HFFc6 (cell line): ENCODE measurements around the gene TMEM18. TPM values are rescaled to one million over a fixed set of nuclear protein-coding genes. Genes with fewer than 3 reads are reported as not detected.
A peak's percentile ranks its signal among the peaks of the same experiment; 100 is the strongest.

ENCODE experiments used
- DNase-seq: peaks from one replicate; pipeline ENCODE4 v3.0.0-alpha.2; 2018
- H3K27ac Mint-ChIP-seq: 2 replicates; pipeline ENCODE4 v1.8.0; 2020; ENCODE audit warnings: mild to moderate bottlenecking, mixed read lengths
- H3K27me3 Mint-ChIP-seq: 2 replicates; pipeline ENCODE4 v1.8.0; 2021; ENCODE audit warnings: mild to moderate bottlenecking, moderate library complexity, mixed read lengths; ENCODE audit not compliant: insufficient read depth
- H3K36me3 Mint-ChIP-seq: 2 replicates; pipeline ENCODE4 v1.8.0; 2021; ENCODE audit warnings: low read depth, mixed read lengths
- H3K4me1 Mint-ChIP-seq: 2 replicates; pipeline ENCODE4 v1.8.0; 2020; ENCODE audit warnings: low read depth, mixed read lengths
- H3K4me3 Mint-ChIP-seq: 2 replicates; pipeline ENCODE4 v1.8.0; 2020; ENCODE audit warnings: mild to moderate bottlenecking, moderate library complexity, mixed read lengths
- H3K9me3 Mint-ChIP-seq: 2 replicates; pipeline ENCODE4 v1.8.0; 2020; ENCODE audit warnings: mild to moderate bottlenecking, mixed read lengths
- CTCF ChIP-seq: fragments of 200-600 bp; sonication (generic); IDR thresholded peaks from 2 replicates; pipeline ENCODE4 v1.5.0; 2021; ENCODE audit warnings: antibody characterized with exemption, mild to moderate bottlenecking
- long read RNA-seq: library from polyadenylated mRNA; unstranded; transcript quantifications from one replicate; pipeline ENCODE4 v2.0.0, GENCODE V29; 2019
- total RNA-seq, 6 experiments: library from RNA; stranded (reverse); fragmentation: NEBNext Ultra II Directional; extraction: Animal tissue kit (Norgen Biotek cat#: 25700); gene quantifications; 2 replicates in 1 of 6; 3 replicates in 5 of 6; pipeline ENCODE4 v1.2.3, GENCODE V29; 2021

The TMEM18 gene
- total RNA-seq: 10 to 100 TPM; 24.6 to 28.5 (median 26.5) TPM
- long read RNA-seq, transcript TMEM18-201 (5 exons, 2,762 nt): major isoform, 22 of 37 reads
- long read RNA-seq, partial matches to known transcripts: 2 of 37 reads
- long read RNA-seq, other reads (novel, unspliced or antisense): 7 of 37 reads

DNA sequence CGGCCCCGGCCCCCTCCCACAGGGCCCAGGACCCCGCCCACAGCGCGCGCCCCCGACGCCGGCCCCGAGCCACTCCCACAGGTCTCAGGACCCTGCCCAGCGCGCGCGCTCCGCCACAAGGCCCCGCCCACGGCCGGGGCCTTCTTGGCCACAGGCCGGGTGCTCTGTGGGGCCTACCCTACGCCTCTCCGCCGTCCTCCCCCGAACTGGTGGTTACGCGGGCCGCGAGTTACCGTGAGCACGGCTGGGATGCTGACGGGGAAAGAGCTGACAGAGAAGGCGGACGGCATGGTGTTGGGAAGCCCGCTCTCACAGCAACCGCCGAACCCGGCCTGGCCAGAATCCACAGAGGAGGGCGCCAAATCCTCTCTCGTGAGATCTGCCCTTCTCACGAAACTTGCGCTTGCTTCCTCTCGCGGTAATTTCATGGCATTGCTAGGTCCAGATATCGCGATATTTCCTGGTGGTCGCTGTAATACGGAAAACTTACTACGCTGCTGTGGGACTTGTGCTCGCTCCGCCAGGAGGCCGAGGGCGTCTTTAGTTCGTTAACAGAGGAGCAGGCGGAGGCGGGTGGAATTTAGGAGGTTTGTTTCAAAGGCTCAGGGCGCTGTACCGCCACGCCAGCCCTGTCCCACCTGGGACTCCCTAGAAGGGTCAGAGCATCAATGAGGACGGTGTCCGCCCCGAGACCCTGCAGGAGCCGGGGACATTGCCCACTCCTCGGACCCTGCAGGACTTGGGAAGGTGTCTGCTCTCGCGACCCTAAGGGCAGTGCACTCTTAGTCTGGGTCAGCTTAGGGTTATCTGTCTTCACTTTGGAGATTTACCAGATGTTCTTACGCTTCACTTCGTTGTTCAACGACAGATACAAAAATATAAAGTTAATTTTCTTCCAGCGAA is at the start of gene TMEM18:
TSS of gene TMEM18 (minus strand) at position 351 of the 903 bp plus-strand sequence. CDS start at position 290, 61 bp downstream.
- peak within 1 kb of the TSS; percentile 100 for H3K27ac Mint-ChIP-seq
- peak; percentile 62 for TF ChIP-seq CTCF
- peaks cover 54% of the 10 kb centered on the region for H3K4me1 Mint-ChIP-seq
- peaks cover 4% of the 10 kb centered on the region for H3K27me3 Mint-ChIP-seq
- H3K36me3 Mint-ChIP-seq: peaks cover 28% of the 10 kb centered on the region
- H3K4me3 Mint-ChIP-seq: peak within 1 kb of the TSS; percentile 95
- no peaks in the 10 kb centered on the region; the same call in none of the 2 replicates for H3K9me3 Mint-ChIP-seq
- peak; percentile 99 for DNase-seq

DNA sequence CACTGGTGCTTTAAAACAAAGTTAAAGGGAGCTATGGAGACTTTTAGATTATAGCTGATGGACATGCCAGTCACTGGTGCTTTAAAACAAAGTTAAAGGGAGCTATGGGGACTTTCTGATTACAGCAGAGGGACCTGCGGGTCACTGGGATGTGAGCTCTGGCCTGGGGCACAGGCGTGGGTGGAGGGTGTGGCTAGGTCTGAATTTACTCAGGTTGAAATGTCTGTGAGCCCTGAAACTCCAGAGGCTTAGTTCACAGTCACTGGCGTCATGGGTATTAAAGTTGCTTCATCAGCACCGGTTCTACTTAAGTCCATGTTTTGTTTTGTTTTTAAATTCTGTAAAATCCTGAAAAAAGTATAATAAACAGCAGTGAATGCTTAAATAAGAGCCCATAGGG is 49.0 kb upstream of the TMEM18 start:
- Mint-ChIP-seq H3K4me3 (no peak overlapping the region), H3K9me3 (no peaks in the 10 kb centered on the region), H3K4me1 (peaks cover 6% of the 10 kb centered on the region; the same call in 1 of the 2 replicates), H3K27me3 (no peaks in the 10 kb centered on the region; the same call in 1 of the 2 replicates), H3K27ac (no peak overlapping the region), H3K36me3 (no peaks in the 10 kb centered on the region)
- DNase-seq: no peak
- no peak for TF ChIP-seq CTCF

DNA sequence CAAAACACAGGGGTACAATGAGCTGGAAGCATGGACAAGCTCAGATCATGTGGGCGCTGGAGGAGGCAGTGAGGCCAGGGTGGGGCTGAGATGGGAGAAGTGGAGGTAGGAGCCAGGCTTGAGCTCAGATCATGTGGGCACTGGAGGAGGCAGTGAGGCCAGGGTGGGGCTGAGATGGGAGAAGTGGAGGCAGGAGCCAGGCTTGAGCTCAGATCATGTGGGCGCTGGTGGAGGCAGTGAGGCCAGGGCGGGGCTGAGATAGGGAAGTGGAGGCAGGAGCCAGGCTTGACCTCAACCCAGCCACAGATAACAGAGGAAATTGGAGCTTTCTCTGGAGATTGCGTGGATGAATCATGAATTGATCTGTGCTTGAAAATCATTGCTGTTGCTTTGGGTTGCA is 48.3 kb upstream of the TMEM18 start:
- TF ChIP-seq CTCF: no peak
- Mint-ChIP-seq H3K4me3 (no peak overlapping the region), H3K27ac (no peak overlapping the region), H3K9me3 (no peaks in the 10 kb centered on the region), H3K4me1 (peaks cover 8% of the 10 kb centered on the region; the same call in 1 of the 2 replicates), H3K27me3 (no peaks in the 10 kb centered on the region; the same call in 1 of the 2 replicates), H3K36me3 (no peaks in the 10 kb centered on the region)
- no peak for DNase-seq

DNA sequence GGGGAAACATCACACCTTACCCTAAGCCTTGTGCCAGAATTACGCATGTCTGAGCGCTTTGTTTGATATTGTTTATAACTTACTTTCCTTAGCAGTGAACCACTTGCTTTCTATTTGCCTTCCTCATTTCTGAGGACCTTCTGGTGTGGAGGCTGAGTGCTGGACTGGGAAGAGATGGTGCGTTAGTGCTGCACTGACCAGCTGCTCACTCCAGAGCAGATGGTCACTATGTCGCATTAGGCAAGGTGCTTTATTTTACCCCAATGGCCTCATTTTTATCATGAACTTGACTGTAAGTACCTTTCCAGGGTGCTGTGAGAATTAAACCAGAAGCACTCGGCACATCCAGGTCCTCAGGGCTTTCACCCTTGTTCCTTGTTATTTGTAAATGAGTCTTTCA is 46.6 kb upstream of the TMEM18 start:
- H3K4me3 Mint-ChIP-seq: no peak overlapping the region
- H3K27me3 Mint-ChIP-seq: peaks cover 2% of the 10 kb centered on the region
- TF ChIP-seq CTCF: no peak
- no peak overlapping the region for H3K27ac Mint-ChIP-seq
- no peaks in the 10 kb centered on the region for H3K36me3 Mint-ChIP-seq
- peaks cover 8% of the 10 kb centered on the region; the same call in 1 of the 2 replicates for H3K4me1 Mint-ChIP-seq
- no peak for DNase-seq
- no peaks in the 10 kb centered on the region for H3K9me3 Mint-ChIP-seq

GRCh38 chr2:720842-721241 is 43.6 kb upstream of the TMEM18 start:
- DNase-seq: no peak
- no peak overlapping the region for H3K27ac Mint-ChIP-seq
- H3K36me3 Mint-ChIP-seq: no peaks in the 10 kb centered on the region
- no peaks in the 10 kb centered on the region for H3K9me3 Mint-ChIP-seq
- no peak overlapping the region for H3K4me3 Mint-ChIP-seq
- TF ChIP-seq CTCF: no peak
- H3K4me1 Mint-ChIP-seq: peaks cover 8% of the 10 kb centered on the region; the same call in 1 of the 2 replicates
- H3K27me3 Mint-ChIP-seq: peaks cover 2% of the 10 kb centered on the region
